K562 (cell line): ENCODE results near the gene NEMP1. TPM values are rescaled to one million over a fixed set of nuclear protein-coding genes. Genes with fewer than 3 reads are reported as not detected.

ENCODE experiments used
- CREB1 ChIP-seq, 2 experiments: sonication (generic) in 1 of 2; formaldehyde crosslinking in 1 of 2; IDR thresholded peaks; 2 replicates each; pipeline versions ENCODE4 v1.6.1 to v1.8.0; 2012 to 2022; ENCODE audit warnings: inconsistent platforms in 1 of 2, mild to moderate bottlenecking in 1 of 2, missing genetic modification reagents in 1 of 2, moderate library complexity in 1 of 2
- DACH1 ChIP-seq: fragments of 450-650 bp; IDR thresholded peaks from 2 replicates; pipeline ENCODE4 v1.6.1; 2018; ENCODE audit not compliant: partially characterized antibody
- EP400 ChIP-seq: fragments of 450-650 bp; IDR thresholded peaks from 2 replicates; pipeline ENCODE4 v1.6.1; 2017; ENCODE audit warnings: antibody characterized with exemption, mild to moderate bottlenecking, moderate library complexity
- ETV1 ChIP-seq: fragments of 450-650 bp; conservative IDR thresholded peaks from 2 replicates; pipeline ENCODE4 v1.6.1; 2016; ENCODE audit warnings: missing genetic modification characterization, control low read depth, low read depth, missing compliant biosample characterization
- ETV6 ChIP-seq, 3 experiments: fragments of 150-350 bp in 1 of 3; sonication (generic) in 1 of 3; formaldehyde crosslinking in 1 of 3; IDR thresholded peaks; 2 replicates each; pipeline versions ENCODE4 v1.6.1 to v1.8.0; 2014 to 2022; ENCODE audit warnings: borderline replicate concordance in 2 of 3, low read depth in 2 of 3, antibody characterized with exemption in 1 of 3, low read length in 1 of 3, mild to moderate bottlenecking in 1 of 3, missing genetic modification reagents in 1 of 3
- HDAC1 ChIP-seq, 2 experiments: fragments of 450-650 bp; IDR thresholded peaks; 2 replicates each; pipeline ENCODE4 v1.6.1; 2016 to 2017; ENCODE audit warnings: inconsistent platforms in 1 of 2, mild to moderate bottlenecking in 1 of 2, moderate library complexity in 1 of 2
- MGA ChIP-seq: fragments of 450-650 bp; IDR thresholded peaks from 2 replicates; pipeline ENCODE4 v1.6.1; 2016; ENCODE audit warnings: mild to moderate bottlenecking, moderate library complexity
- NRF1 ChIP-seq, 2 experiments: fragments of 450-650 bp; IDR thresholded peaks in 1 of 2; conservative IDR thresholded peaks in 1 of 2; 2 replicates each; pipeline ENCODE4 v1.6.1; 2014; ENCODE audit warnings: mild to moderate bottlenecking in 2 of 2
- SOX6 ChIP-seq: fragments of 450-650 bp; IDR thresholded peaks from 2 replicates; pipeline ENCODE4 v1.6.1; 2014; ENCODE audit warnings: mild to moderate bottlenecking
- XRCC3 ChIP-seq: fragments of 450-650 bp; IDR thresholded peaks from 2 replicates; pipeline ENCODE4 v1.6.1; 2017; ENCODE audit warnings: mild to moderate bottlenecking, moderate library complexity
- ZBTB2 ChIP-seq: fragments of 450-650 bp; IDR thresholded peaks from 2 replicates; pipeline ENCODE4 v1.6.1; 2016; ENCODE audit warnings: antibody characterized with exemption
- ZNF778 ChIP-seq: fragments of 450-650 bp; formaldehyde crosslinking; IDR thresholded peaks from 2 replicates; pipeline ENCODE4 v1.4.0; 2020; ENCODE audit warnings: mild to moderate bottlenecking, moderate library complexity
- polyA plus RNA-seq, 8 experiments: library from polyadenylated mRNA; depleted of rRNA in 4 of 8; stranded (reverse) in 5 of 8; unstranded in 3 of 8; fragments of >200 nt; fragmentation: Nextera tagmentation in 2 of 8; fragmentation: Illumina TruSeq in 1 of 8; extraction: Ambion mirVana in 2 of 8; extraction: Trizol in 1 of 8; gene quantifications; 2 replicates each; pipeline versions ENCODE4 v1.2.1 to v1.2.3, GENCODE V29; 2011 to 2014; ENCODE audit warnings: inconsistent platforms in 1 of 8, missing spikeins in 1 of 8
- total RNA-seq, 7 experiments: library from RNA; depleted of rRNA in 6 of 7; stranded (reverse); fragments of >200 nt in 6 of 7; fragmentation: Illumina TruSeq in 2 of 7; extraction: Trizol in 2 of 7; gene quantifications; 2 replicates each; pipeline versions ENCODE4 v1.2.1 to v1.2.3, GENCODE V29; 2011 to 2021; ENCODE audit warnings: low replicate concordance in 1 of 7
- TF ChIP-seq, protein P1 (sequence below): fragments of 250-450 bp; sonication (Bioruptor Pico); IDR thresholded peaks from 2 replicates; pipeline ENCODE4 v1.4.0; 2020

NEMP1 gene
- total and polyA plus RNA-seq, 9 of the 15 experiments (the other 6 are each of a cell fraction or from before 2014, with no cell fraction given): 9.5 to 82.2 (median 41.2) TPM

GRCh38 chr12:57085999-57086492 lies 7.5 kb upstream of the NEMP1 start (continued):
- TF ChIP-seq MGA (peak; percentile 96), SOX6 (peak; percentile 71; the same call in 1 of the 2 replicates), ETV6 (IDR thresholded peaks at IDR 0.05; ENCODE audit: borderline replicate concordance in 1 of 2, low read depth in 2 of 2, low read length in 1 of 2) (peak; percentile 84 to 98), ETV6 (CRISPR knock-in tag; IDR thresholded peaks at IDR 0.05; ENCODE audit: borderline replicate concordance) (no peak), EP400 (peak; percentile 41), NRF1 (conservative IDR thresholded peaks at IDR 0.05 in 1 of 2, IDR thresholded peaks at IDR 0.05 in 1 of 2) (peak; percentile 47 to 52; a peak in 3 of 4 replicates), ETV1 (tag) (peak; percentile 8; the same call in 1 of the 2 replicates), CREB1 (IDR thresholded peaks at IDR 0.05) (0 out of 2 replicates have a peak, but pooled peaks have one; percentile 25), CREB1 (CRISPR knock-in tag; IDR thresholded peaks at IDR 0.05) (no peak), ZBTB2 (peak; percentile 64; the same call in 1 of the 2 replicates), HDAC1 (IDR thresholded peaks at IDR 0.05) (peak in 1 of 2 experiments; percentile 60; a peak in 1 of 4 replicates), XRCC3 (no peak), ZNF778 (no peak), DACH1 (peak; percentile 39)
- TF ChIP-seq, protein P1, sequence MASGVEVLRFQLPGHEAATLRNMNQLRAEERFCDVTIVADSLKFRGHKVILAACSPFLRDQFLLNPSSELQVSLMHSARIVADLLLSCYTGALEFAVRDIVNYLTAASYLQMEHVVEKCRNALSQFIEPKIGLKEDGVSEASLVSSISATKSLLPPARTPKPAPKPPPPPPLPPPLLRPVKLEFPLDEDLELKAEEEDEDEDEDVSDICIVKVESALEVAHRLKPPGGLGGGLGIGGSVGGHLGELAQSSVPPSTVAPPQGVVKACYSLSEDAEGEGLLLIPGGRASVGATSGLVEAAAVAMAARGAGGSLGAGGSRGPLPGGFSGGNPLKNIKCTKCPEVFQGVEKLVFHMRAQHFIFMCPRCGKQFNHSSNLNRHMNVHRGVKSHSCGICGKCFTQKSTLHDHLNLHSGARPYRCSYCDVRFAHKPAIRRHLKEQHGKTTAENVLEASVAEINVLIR (CRISPR knock-in tag): no peak
